ENCODE results near the gene GLS.

- TF ChIP-seq CTCF (conservative IDR thresholded peaks at IDR 0.05; ENCODE audit: low read length) (no peak), EZH2phosphoT487 (IDR thresholded peaks at IDR 0.05; ENCODE audit: borderline replicate concordance) (no peak)
Measured at GRCh38 chr2:190988910-190989309, 108.3 kb downstream of the GLS start.

Measured in Loucy (cell line).